Measurements from ENCODE around the gene SLC41A3.

SLC41A3 gene

DNA sequence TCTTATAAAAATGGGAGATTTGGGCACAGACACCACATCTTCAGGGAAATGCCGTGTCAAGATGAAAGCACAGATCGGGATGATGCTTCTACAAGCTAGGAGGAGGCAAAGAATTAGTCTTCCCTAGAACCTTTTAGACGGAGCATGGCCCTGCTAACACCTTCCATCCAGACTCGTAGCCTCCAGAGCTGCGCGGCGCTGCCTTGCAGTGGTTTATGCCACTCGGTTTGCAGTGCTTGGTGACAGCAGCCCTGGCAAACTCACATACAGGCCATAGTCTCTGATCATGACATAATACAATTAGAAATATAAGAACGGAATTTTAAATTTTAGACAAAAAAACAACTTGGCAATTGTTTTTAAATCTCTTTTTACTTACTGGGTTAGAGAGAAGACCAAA, 37.1 kb upstream of the SLC41A3 start:
- DNase-seq (ENCODE audit: low read depth in 1 of 2, low spot score in 1 of 2) = no peak

DNA sequence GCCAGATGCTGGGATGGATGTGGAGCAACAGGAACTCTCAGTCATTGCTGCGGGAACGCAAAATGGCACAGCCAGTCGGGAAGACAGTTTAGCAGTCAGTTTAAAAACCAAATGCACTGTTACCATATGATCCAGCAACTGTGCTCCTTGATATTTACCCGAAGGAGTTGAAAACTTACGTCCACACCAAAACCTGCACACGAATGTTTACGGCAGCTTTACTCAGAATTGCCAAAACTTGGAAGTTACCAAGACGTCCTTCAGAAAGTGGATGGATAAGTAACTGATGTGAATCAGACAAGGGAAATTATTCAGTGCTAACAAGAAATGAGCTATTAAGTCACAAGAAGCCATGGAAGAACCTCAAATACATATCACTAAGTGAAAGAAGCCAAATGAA, 36.1 kb upstream of the SLC41A3 start:
- DNase-seq (ENCODE audit: low read depth in 1 of 2, low spot score in 1 of 2) = no peak

DNA sequence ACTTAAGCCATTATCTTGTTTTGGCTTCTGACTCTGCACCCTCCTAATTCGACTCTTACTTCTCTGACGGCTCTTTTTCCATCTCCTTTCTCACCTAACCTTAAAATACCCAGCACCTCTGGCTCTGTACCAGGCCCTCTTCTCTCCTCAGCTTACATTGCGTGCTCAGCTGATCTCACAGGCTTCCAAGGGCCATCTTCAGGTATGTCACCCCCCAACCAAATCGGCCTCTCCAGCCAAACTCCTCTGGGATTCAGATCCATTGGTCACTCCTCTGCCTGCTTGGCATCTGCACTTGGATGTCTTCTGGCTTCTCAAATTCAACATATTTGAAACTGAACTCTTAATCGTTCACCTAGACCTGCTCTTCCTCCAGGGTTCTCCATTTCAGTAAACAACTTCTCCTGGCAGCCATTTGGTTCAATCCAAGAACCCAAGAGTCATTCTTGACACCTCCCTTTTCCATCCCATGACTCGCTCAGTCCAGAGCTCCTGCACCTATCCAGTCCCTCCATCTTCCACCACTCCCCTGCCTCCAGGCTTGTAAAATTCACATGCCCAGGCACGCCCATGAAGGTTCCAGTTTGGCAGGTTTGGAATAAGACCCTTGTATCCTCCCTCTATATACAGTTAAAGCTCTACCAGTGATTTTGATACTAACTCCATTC, 35.2 kb upstream of the SLC41A3 start:
- DNase-seq (ENCODE audit: low read depth in 1 of 2, low spot score in 1 of 2) = no peak

DNA sequence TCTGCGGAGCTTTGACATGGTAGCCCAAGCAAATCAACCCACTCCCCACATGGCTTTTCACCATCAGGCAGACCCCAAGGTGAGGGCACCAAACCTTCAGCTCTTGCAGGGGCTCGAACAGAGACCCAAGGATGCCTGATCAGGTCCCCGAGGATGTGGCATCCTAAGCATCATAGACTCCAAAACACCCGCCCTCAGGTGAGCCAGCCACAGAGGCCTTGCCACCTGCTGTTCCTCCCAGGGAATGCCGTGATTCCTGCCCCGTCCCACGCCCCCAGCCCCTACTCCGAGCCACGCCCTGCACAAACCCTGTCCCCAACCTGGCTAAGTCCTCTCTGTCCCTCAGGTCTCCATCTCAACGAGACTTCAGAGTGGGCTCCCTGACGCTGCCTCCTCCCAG, 34.7 kb upstream of the SLC41A3 start:
- no peak for DNase-seq (ENCODE audit: low read depth in 1 of 2, low spot score in 1 of 2)

DNA sequence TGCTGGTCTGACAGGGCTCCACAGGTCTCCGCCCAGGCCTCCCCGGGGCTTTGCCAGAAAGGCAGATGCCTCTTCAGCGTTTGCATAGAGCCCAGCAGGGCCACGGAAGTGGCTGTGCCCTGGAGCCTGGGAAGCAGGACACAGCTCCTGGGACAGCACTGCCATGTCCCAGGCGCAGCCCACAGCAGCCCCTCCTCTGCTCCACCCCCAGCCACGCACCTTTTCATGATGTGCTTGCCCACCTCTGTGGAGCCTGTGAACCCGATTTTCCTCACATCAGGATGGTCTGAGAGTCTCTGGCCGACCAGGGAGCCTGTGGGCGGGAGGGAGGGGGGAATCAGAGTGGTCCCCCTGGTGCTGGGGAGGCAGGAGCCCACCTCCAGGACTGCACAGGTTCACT, 33.9 kb upstream of the SLC41A3 start:
- no peak for DNase-seq (ENCODE audit: low read depth in 1 of 2, low spot score in 1 of 2)

DNA sequence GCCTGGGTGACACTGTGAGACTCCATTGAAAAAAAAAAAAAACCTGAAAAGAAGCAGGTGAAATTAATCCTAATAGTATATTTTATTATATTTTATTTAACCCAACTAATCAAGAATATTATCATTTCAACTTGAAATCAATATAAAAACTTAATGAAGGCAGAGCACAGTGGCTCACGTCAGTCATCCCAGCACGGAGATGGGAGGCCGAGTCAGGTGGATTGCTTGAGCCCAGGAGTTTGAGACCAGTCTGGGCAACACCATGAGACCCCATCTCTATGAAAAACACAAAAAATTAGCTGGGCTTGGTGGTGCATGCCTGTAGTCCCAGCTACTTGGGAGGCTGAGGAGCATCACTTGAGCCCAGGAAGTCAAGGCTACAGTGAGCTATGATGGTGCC, 33.3 kb upstream of the SLC41A3 start:
- no peak for DNase-seq (ENCODE audit: low read depth in 1 of 2, low spot score in 1 of 2)

DNA sequence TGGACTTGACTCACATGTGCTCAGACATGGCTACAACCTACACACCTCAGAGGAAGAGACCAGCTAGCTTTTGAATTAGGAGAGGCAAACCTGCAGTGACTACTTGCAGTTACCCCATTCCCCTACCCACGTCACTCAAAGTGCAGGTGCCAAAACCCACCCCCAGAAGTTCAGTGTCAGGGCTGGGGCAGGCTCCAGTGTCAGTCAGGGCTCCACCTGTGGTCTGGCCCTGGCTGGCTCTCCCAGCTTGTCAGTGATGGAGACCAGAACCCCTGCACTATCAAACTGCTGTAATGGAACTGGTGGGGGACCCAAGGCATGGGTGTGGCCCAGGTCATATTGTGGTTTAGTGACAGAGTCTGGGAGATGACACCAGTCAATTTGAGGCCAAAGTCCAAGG, 32.6 kb upstream of the SLC41A3 start:
- DNase-seq (ENCODE audit: low read depth in 1 of 2, low spot score in 1 of 2) = no peak

GRCh38 chr3:126114443-126115386, 30.8 kb upstream of the SLC41A3 start:
- no peak for DNase-seq (ENCODE audit: low read depth in 1 of 2, low spot score in 1 of 2)

DNA sequence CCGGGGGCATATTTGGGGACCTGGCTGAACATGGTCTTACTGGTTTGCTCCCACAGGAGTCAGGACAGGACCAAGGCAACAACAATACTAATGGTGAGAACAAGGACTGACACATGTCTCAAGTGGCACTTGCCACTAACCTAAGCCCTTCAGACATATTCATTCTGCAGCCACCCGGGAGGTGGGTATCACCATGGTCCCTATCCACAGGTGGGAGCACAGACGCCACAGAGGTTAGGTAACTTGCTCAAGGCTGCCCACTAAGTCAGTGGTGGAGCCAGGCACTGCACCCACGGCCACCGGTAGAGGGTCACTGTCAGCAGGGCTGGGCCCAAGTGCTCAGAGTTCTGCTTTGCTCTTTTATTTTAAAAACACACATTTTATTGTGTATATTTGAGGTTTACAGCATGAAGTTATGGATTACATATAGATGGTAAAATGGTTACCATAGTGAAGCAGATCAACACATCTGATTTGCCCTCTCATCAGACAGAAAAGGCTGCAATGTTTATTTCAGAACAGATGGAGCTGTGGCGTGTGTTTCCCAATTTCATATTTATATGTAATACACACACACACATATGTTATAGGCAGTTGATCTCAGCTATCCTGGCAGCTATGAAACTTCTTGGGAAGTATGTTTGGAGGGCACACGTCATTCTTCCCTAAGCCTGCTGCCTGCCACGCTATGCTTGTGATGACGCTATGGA, 30.0 kb upstream of the SLC41A3 start:
- no peak for DNase-seq (ENCODE audit: low read depth in 1 of 2, low spot score in 1 of 2)

- no peak for DNase-seq (ENCODE audit: low read depth in 1 of 2, low spot score in 1 of 2)
Observed at GRCh38 chr3:126113238-126113555, 29.3 kb upstream of the SLC41A3 start.

DNA sequence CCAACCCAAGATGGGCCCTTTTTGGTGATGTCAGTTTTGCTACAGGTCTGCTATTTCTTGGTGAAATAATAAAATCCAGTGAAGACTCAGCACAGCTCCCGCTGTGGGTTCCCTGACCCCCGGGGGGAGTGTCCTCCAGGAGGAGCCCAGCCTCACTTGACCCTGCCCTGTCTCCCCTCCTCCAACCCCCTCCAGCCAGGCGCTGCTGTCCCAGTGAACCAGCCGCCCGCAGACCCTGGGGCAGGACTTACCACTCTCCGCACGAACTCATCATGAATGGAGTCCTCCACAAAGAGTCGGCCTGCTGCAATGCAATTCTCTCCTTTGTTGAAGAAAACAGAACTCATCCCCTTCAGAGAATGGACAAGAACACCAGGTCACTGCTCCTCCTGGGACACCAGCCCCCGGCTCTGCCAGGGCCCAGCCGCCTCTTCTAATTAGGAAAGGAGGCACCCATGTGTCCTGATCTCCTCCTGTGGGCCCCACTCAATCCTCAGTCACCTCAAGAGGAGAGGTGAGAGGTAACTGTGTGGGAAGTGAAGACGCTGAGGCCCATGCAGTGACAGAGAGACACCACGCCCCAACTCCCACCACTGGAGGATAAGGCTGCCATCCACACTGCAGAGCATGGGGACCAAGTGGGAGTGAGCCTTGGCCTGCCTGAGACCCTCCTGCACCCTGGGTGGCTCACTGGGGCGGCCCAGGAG, 28.8 kb upstream of the SLC41A3 start:
- DNase-seq (ENCODE audit: low read depth in 1 of 2, low spot score in 1 of 2) = no peak

- DNase-seq (ENCODE audit: low read depth in 1 of 2, low spot score in 1 of 2) = no peak
Observed at GRCh38 chr3:126111566-126112475, 27.9 kb upstream of the SLC41A3 start.

GRCh38 chr3:126111126-126111551, 27.2 kb upstream of the SLC41A3 start:
- no peak for DNase-seq (ENCODE audit: low read depth in 1 of 2, low spot score in 1 of 2)

DNA sequence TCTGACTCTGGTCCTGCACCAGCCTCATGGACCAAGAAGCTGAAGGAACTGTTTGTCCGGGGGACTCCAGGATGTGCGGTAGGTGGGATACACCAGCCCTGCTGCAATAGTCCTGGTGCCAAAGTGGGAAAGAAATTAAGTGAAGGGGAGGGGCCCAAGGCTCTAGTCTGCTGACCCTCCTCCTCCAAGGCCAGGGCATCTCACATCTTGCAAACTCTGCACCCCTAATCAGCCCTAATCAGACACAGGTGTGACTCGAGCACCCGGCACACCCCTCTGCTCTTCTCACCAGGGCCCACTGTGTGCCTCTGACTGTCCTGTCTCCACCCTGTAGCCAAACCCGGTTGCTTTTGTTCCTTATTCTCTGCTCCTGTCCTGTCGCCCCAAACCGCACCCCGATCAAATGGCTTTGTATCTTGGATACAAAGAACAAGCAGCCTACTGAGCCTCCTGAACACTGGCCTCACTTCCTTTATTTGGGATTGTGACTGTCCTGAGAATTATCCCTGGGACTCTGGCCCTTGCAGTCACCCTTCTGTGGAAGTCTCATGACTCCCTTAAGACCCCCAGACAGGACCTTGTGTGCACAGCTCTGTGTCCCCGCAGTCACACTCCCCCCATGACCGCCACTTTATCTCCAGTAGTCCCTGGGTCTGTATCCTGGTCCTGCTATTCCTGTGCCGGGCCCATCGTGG, 26.7 kb upstream of the SLC41A3 start:
- DNase-seq (ENCODE audit: low read depth in 1 of 2, low spot score in 1 of 2) = no peak

- no peak for DNase-seq (ENCODE audit: low read depth in 1 of 2, low spot score in 1 of 2)
Observed at GRCh38 chr3:126109880-126110235, 25.9 kb upstream of the SLC41A3 start.

DNA sequence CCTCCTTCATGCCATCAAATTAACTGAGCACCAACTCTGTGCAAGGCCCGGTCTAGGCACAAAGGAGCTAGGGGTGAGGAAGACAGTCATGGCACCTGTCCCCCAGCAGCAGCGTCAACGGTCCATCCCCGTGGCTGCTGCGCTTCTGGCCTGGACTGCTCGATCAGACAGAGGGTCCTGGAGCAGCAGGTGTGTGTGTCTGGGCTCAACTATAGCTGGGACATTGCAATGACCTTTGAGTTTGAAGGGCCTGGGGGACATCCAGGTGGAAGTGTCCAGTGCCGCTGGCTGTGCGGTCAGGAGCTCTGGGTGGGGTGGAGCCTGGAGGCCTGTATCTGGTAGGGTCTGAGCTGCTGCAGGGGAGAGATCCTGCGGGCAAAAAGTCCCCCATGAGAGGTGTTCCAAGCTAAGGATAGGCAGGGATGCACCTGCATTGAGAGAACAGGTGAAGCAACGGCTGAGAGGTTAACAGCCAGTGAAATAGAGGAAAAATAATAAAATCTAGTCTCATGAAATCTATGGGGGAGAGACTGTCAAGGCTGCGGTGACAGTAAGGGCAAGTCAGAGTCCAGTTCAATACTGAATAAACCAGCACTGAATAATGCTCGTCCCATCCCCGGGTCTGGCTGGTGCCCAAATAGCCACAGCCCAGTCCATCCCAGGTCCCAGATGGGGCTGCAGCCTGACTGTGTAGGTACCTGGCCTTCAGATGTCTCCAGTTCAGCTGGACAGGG, 25.4 kb upstream of the SLC41A3 start:
- no peak for DNase-seq (ENCODE audit: low read depth in 1 of 2, low spot score in 1 of 2)

DNA sequence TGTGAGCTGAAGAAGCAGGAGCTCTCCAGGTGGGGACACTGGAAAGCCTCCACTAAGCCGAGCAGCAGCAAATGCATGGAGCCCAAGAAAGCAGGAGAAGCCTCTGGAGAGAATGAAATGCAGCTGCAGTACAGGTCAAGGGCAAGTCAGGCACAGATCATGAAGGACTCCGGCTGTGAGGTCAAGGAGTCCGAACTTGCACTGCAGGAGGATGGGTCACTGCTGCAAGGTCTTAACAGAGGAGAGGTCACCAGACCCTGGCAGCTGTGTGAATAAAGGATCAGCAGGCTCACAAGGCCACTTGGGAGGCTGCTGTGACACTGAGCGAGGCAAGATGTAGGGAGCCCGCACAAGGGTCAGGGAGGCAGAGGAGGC, 24.7 kb upstream of the SLC41A3 start:
- DNase-seq (ENCODE audit: low read depth in 1 of 2, low spot score in 1 of 2) = no peak

- DNase-seq (ENCODE audit: low read depth in 1 of 2, low spot score in 1 of 2) = no peak
Observed at GRCh38 chr3:126107957-126108675, 24.2 kb upstream of the SLC41A3 start.
